ENCODE measurements around the gene GZF1.

GZF1 gene

GRCh38 chr20:23409800-23410199 is 47.8 kb downstream of the GZF1 start:
- no peak for DNase-seq (ENCODE audit: low spot score)

GRCh38 chr20:23410916-23411695 is 49.1 kb downstream of the GZF1 start:
- DNase-seq (ENCODE audit: low spot score) = no peak

DNA sequence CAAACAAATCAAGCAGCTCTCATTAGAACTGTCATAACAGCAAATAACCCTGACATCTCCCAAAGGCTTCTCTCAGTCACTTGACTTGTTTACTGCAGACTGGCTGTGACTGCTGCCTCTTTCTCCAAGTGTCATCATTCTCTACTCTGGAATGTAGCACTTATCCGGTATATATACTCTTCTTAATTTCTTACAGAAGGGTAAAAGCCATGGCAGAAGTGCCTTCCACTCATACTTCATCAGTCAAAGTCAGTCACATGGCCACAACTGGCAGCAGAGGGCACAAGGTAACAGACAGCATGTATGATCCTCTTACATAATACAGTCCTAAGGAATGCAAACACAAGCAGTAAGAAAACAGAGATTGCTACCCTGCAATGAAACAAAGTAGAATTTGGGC is 50.0 kb downstream of the GZF1 start:
- no peak for DNase-seq (ENCODE audit: low spot score)

GRCh38 chr20:23413862-23414422 is 52.0 kb downstream of the GZF1 start:
- DNase-seq (ENCODE audit: low spot score) = no peak

DNA sequence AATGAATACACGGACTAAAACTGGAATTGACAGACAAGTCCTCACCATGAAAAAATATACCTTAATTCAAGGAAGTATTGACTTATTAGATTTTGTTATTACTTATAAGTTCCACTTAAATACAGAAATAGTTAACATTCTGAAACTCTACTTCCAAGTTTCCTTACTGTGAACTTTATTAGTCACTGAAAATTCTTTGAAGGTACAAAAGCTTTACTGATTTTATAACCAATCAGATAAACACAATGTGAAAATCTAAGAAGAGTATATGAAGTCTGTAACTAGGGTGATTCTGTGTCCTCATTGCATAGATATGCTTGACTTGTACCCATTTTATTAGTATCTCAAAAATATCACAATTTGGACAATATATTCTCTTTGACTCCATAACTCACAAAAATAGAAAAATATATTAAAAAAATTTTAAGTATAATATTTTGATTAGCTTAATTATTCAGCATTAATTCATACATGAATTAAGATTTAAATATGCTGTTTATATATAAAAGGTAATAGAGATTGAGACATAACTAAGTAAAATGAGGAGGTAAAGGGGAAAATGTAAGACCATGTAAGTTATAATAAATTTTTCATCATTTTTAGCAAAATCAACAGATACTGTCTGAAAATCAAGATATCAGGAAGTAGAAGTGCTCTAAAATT is 52.7 kb downstream of the GZF1 start:
- no peak for DNase-seq (ENCODE audit: low spot score)

GRCh38 chr20:23415555-23415954 is 53.6 kb downstream of the GZF1 start:
- DNase-seq (ENCODE audit: low spot score) = no peak

DNA sequence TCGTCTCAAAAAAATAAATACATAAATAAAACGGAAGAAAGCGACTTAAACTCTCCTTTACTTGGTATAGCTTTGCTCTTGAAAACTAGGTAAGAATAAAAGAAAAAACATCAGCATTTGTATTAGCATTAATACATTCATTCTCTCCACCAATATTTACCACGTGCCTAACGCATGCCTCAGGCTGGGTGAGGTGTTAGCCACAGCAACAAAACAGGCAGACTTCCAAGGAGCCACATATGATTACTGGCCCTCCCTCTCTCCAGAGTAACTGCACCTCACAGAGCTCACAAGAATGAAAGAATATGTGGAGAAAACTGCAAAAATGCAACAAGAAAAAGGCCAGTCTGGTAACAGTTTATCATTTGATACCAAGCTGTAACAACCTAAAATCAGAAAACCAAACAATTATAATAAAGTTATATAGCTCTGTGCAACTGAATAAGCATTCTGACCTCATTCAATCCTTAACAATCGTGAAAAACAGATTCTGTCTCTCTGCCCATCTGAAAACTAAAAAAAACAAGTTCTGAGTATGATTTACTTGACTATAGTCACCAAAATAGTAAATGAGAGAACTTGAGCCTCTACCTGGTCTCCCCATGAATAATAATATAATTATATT is 54.1 kb downstream of the GZF1 start:
- DNase-seq (ENCODE audit: low spot score) = peak; percentile 22

GRCh38 chr20:23417861-23418260 is 55.9 kb downstream of the GZF1 start:
- no peak for DNase-seq (ENCODE audit: low spot score)

DNA sequence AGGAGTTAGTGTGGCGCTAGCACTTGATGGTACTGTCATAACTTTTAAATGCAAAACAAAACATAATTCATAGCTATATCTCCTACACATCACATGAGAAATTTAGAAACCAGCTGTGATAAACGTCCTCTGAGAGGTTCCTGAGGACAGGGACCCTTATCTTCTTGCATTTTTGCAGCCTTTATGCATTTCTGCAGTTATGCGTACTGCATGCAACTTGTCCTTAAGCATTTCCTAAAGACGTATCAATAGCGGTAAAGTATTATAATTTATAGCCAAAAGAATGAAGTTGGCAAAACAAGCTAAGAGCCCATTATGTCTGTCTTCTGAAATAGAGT is 57.6 kb downstream of the GZF1 start:
- no peak for DNase-seq (ENCODE audit: low spot score)

DNA sequence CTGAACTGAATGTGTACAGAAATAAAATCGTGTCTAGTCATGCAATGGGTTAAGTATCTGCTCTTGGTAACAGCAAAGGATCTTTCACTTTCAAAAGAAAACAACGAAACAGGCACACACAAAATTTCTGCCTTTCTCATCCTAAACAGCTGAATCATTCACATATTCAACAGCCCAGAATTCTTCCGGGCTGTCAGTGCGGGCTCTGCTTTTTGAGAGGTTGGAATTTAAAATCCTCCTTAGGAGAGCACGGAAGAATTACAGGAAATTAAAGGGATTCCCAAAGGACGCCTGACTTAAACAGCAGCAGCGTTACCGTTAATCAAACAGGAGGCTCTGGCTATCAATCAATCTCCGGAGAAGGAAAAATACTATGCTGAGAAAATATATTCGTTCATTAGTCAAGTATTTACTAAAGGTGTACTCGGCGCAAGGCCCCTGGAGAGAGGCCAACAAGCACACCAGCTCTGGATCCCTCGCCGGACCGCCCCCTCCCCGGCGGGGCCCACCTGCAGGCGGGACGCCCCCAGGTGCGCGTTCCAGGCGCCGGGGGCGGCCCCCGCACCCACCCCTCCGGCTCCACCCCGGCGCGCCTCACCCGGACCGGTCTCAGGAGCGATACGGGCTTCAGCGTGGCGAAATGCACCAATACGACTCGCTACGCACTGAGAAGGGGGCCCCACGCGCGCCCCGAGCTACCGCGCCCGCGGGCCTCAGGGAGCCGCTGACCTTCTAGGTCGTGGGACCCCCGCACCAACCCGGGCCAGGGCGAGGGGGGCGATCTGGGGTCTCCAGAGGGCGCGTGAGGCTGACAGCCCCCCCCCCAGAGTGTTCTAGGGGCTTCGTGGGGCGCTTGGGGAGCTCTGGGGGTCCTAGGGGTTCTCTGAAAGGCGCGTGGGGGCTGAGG is 58.3 kb downstream of the GZF1 start:
- peak; percentile 71 for DNase-seq (ENCODE audit: low spot score)

- peak; percentile 91 for DNase-seq (ENCODE audit: low spot score)
Measured at GRCh38 chr20:23420943-23421931, 59.3 kb downstream of the GZF1 start, which contains the start of gene NAPB. Gene NAPB, minus strand, starts transcription at chr20:23421488. Its CDS starts 86 bp downstream, at chr20:23421402.
